ENCODE results near the gene IL13RA1.
"Not testable (repeated sequence)": the region's sequence is repeated elsewhere in the genome, so short reads cannot be mapped to it uniquely, and the experiment has no call there.

Gene IL13RA1

DNA sequence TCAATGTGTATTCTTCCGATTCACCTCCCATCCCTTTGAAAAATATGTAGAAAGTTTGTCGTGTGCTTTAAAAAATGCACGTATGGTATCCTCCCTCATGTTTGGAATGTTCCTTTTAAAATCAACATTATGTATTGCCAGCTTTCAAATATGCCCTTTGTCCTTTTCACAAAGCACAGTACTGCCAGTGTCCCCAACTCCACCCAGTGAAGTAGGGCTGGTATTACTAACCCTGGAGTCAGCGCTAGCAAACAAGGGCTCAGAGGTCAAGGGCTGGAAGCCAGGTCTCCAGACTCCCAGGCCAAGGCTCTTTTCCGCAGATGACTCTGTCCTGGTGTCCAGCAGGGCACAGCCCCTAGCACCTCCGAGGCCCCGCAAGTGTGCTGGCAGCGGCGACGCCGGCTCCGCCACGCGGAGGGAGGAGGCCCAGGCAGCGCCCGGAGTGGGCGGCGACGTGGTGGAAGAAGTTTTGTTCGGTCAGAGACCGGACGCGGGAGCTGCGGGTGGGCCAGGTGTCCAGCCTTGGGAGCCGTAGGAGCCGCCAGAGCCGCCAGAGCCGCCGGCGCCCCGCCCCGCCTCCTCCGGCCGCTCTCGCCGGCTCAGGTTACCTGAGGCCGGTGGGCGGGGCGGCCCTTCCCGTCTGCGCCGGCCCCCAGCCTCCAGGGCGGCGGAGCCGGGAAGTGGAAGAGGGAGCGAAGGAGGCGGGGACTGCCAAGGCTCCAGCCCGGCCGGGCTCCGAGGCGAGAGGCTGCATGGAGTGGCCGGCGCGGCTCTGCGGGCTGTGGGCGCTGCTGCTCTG, at the start of gene IL13RA1:
TSS of gene IL13RA1 (plus strand) at position 720 of the 799 bp plus-strand sequence. CDS start at position 753, 33 bp downstream.
- DNase-seq = peak; percentile 31

DNA sequence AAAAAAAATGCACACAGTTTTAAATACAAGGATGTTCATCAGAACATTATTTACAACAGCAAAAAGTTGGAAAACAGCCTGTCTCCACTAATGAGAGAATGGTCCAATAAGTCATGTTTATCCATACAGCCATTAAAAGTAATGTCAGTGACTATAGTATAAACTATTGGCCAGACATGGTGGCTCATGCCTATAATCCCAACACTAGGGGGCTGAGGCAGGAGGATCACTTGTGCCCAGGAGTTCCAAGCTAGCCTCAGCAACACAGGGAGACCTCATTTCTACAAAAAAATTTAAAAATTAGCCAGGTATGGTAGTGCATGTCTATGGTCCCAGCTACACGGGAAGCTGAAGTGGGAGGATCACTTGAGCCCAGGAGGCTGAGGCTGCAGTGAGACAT, 48.1 kb upstream of the IL13RA1 start:
- DNase-seq = no peak

DNA sequence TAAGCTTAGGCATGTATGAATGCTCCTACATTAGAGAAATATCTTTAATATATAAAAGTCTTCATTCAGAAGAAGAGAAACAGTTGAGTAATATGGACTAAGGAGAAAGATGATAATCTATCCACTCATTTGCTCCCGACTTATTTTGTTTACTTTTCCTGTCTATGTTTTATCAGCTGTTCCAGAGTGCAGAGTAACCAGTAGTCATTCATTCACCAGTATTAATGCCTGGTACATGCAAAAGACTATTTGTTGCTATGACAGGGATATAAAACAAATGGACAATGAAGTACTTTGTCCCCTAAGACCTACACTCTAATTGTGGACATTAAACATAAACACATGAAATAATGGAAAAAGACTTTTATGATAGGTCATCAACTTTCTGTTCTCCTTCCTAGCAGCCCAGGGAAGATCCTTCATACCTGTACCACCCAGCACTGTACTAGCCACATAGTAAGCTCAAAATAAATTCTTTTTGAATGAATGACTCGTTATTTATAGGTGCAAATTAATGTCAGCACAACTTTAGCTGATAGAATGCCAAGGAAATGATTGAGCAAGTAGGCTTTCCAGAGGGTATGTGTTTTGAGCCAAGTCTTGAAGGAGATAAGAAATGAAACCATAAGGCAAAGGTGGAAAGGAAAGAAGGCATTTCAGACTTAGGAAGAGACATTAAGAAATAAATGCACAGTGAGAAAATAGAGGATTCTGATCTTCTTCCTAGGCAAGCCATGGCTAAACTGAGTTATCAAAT, 45.0 kb upstream of the IL13RA1 start:
- no peak for DNase-seq

DNA sequence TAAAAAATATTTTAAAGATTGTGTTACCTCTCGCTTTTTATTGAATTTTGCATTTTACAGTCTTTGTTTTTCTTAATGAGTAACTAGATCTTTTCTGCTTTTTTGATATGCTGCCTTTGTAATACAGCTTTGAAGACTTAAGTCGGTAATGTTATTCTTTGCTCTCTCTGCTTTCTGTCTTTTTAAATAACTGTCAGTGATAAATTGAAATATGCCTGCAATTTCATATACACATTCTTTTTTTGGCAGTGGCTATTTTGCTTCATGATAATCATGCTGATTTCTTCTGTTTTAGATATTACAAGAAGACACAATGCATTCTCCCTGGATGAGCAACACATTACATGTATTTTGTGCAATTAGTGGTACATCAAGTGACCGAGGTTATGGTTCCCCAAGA, 42.0 kb upstream of the IL13RA1 start:
- DNase-seq = no peak

DNA sequence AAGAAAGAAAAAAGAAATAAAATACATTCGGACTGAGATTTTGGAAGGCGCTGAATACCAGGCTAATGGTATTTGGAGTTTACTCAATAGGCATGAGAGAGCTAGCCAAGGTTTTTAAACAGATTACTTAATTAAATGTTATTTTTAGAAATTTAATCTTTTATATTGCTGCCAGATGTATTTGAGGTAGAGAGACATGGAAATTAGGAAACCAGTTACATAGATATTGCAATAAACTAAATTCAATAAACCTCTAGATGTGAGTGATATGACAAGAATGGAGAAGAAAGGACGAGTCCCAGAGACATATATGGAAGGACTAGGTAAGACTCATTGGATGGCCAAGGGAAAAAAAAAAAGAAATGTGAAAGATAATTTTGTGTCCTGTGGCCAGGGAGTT, 38.5 kb upstream of the IL13RA1 start:
- DNase-seq = no peak

DNA sequence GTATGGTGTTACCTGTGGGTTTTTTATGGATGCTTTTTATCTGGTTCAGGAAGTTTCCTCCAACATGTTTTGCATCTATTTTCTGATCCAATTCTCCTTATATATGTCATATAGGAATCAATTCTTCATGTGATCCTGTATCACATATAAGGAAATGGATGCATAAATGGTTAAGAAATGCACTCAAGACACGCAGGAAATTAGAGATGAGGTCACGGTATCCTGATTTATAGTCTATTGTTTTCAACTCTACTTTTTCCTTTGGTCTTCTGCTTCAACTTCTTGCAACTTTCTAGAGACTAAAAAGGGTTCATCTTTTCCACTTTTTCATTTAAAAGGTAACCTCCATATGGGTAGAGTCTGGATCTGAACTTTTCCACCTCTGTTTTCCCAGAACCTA, 33.6 kb upstream of the IL13RA1 start:
- no peak for DNase-seq

DNA sequence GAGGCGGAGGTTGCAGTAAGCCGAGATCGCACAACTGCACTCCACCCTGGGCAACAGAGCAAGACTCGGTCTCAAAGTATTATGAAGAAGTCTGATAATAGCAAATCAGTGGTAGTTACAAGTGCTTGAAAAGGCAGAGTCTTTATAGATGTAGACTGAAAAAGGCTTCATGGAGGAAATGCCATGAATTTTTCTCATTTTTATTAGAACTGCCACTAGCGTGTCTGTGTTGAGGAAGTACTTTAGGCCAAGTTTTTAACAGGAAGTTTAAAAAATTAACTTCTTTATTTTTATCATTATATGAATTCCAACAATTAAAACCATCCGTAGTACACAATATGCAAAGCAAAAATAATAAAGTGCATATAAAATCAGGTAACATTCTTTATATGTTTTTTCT, 32.8 kb upstream of the IL13RA1 start:
- DNase-seq = no peak

DNA sequence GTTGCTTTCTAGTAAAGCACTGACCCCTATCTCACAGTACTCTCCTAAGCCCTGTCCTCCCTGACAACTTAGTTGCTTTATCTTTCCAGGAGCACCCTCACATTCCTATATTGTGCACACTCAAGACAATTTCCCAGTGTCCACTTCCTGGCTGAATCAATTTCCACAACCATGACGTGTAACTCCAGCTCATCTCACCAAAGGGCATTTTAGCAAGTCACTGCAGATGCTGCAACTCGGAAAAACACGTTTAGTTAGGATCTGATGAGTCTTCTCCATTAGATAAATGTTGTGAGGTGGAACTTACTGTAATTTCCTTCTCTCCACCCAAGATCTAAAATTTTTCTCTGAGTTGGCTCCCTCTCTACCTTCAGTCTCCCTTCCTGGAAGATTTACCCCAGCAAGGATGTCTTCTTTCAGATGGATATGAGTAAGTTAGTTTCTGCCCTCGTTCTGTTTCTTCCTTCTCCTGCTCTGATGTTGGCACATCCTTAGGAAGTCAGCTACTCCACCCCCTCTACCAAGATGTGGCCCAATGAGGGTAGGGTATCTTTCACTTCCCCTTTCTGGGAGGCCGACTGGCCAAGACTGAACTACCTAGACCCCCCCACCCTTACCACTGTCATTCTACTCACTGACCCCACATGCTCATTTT, 28.8 kb upstream of the IL13RA1 start:
- no peak for DNase-seq

DNA sequence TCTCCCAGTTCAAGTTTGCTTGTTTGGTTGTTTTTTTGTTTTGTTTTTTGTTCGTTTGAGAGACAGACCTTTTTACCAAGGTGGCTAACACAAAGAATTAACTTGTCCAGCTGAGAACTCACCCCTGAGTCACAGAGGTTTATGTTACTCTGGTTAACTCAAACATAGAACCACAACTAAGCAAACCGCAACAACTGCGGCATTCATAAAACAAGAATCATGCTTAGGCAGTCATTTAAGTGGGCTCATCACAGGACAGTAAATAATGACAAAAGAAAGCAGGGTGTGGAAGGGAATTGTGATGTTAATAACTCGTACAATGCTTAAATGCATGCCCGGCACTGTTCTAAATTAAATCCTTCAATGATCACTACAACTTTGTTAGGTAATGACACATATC, 24.7 kb upstream of the IL13RA1 start:
- no peak for DNase-seq

DNA sequence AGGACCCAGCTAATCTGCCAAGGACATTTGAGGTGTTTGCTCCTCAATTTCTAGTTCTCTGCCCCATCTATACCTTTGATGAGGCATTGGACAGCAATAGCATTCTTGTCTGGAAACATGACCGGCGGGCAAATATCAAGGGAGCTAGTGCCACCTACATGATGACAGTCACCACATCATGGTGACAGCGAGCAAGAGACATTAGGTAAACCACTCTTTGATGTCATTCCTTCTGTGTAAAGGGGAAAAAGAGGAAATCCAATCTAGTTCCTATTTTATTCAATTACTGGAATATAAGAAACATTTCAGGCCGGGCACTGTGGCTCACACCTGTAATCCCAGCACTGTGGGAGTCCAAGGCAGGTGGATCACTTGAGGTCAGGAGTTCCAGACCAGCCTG, 20.7 kb upstream of the IL13RA1 start:
- no peak for DNase-seq

DNA sequence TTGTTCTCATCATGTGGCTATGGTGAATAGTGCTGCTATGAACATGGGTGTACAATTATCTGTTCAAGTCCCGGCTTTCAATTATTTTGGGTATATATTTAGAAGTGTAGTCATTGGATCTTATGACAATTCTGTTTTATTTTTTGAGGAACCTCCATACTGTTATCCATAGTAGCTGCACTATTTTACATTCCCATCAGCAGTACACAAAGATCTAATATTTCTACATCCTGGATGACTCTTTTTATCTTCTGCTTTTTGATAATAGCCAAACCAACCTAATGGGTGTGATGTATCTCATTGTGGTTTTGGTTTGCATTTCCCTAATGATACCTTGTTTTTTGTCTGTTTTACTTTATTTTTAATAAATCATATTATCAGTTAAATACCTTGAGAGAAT, 12.9 kb upstream of the IL13RA1 start:
- DNase-seq = no peak

DNA sequence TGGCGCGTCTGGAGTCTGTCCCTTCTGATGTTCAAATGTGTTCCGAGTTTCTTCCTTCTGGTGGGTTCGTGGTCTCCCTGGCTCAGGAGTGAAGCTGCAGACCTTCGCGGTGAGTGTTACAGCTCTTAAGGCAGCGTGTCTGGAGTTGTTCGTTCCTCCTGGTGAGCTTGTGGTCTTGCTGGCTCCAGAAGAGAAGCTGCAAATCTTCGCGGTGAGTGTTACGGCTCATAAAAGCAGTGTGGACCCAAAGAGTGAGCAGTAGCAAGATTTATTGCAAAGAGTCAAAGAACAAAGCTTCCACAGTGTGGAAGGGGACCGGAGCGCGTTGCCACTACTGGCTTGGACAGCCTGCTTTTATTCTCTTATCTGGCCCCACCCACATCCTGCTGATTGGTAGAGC, 11.5 kb upstream of the IL13RA1 start:
- DNase-seq = not testable (repeated sequence)

DNA sequence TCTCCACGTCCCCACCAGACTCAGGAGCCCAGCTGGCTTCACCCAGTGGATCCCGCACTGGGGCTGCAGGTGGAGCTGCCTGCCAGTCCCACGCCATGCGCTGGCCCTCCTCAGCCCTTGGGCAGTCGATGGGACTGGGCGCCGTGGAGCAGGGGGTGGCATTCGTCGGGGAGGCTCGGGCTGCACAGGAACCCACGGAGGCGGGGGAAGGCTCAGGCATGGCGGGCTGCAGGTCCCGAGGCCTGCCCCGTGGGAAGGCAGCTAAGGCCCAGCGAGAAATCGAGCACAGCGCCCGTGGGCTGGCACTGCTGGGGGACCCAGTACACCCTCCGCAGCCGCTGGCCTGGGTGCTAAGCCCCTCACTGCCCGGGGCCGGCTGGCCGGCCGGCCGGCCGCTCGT, 10.6 kb upstream of the IL13RA1 start:
- DNase-seq = not testable (repeated sequence)

DNA sequence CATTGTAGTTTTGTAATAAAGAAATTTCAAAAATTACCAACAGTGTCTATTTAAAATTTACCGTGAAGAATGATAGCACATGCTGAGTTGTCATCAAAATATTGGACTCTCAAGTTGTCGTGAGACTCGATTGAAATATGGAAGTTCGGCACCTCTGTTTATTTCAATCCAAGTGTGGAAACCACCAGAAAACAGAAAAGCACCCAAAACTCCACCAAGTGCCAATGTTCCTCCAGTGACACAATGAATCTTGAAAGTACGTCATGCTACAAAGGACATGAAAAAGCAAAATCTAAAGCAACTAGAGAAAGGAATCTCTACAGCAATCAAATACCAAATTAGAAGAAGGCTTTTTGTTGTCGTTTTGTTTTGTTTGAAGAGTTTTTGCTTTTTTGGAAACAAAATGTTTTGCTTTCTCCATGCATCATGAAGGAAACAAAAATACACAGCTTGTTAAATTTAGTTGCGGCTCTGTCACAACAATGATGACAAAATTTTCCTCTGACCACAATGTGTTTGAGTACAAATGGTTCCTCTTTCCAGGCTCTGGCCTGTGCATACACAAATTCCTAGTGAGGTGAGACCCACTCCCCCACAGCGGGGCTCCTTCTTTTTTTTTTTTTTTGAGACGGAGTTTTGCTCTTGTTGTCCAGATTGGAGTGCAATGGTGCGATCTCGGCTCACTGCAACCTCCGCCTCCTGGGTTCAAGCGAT, 9.6 kb upstream of the IL13RA1 start:
- no peak for DNase-seq

DNA sequence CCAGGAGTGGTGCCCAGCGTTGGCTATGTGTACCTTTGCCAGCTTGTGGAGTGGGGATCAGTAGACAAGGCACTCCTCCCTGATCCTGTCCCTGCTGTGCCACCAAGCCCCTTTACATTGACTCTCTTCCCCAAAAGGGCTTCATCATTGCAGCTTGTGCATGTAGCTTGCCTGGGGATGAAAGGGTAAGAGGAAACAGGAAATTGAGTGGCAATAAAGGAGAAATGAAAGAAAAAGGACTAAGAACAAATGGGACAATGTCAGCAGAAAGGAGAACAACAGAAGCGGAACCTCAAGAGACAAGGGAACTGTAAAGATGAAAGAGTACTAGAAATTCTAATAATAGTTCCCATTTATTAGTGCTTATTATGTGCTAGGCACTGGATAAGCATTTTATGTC, 8.7 kb upstream of the IL13RA1 start:
- DNase-seq = no peak

DNA sequence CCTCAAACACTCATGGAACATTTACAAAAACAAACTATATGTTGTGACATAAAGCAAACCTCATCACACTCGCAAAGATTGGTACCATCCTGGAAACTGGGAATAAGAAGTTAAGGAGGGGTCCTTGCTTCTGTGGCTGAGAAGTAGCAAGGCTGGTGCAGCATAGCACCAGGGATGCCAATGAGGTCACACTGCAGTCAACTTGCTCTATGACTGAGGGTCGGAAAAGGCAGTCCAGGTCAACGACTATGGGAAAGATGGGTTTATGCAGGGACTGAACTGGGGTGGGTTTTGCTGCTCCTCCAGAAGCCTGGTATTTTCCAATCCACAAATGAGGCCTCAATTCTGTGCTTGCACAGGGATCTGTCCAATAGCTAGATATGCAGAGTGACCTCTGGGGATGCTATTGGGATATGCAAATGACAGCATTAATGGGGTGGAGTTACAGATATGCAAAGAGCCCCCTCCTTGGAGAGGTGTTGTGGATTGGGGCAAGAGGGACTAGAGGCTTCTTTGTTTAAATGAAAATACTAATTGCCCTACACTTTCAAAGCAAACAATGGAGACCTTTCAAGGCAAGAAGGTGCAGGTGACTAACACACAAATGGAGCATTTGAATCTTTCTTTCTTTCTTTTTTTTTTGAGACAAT, 7.2 kb upstream of the IL13RA1 start:
- no peak for DNase-seq

DNA sequence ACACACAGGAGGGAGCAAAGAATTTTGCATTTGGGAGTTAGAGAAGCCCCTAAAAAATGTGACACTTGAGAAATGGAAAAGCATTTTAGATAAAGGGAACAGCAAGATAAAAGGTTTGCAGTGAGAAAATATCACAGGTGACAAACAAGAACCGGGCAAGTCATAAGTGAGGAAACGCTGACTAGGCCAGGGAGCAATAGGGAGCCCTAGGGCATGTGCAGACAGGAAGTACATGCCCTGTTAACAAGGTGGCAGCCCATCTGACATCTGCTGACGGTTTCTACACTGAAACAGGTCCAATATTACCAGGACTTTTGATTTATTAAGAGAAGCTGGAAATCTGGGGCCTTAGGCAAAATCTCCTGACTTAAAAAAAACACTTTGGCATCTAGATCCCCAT, 4.0 kb upstream of the IL13RA1 start:
- no peak for DNase-seq

DNA sequence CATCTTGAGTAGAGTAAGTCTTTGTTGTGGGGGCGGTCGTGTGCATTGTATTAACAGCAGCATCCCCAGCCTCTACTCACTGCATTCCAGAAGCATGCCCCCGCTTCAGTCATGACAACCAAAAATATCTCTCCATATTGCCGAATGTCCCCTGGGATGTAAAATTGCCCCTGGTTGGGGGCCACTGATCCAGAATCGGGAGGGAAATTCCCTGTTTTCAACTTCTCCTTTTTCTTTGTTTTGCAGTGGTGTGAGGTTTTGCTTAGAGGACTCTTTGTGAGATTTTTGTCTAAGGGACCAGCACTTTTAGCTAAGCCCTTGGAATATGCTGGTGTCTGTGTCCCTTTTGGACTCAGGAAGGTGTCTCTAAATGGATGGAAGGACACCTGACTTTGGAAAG, 3.0 kb upstream of the IL13RA1 start:
- DNase-seq = no peak

DNA sequence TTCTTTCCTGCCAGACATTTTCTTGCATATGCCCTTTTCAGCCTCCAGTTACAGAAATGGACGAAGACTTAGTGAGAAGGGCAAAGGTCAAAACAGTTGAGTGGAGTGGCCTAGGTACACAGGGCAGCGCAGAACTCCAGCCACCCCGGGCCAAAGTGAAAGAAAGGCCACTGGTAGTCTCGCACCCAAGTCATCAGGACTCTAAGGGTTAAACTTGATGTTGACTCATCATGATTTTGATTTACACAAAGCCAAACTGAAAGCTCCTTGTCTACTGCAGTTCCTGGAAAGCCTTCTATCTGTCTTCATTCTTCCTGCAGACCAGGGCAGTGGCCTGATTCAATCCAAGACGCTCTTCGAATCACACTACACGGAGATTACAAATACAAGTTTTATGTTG, 2.6 kb upstream of the IL13RA1 start:
- DNase-seq = no peak

DNA sequence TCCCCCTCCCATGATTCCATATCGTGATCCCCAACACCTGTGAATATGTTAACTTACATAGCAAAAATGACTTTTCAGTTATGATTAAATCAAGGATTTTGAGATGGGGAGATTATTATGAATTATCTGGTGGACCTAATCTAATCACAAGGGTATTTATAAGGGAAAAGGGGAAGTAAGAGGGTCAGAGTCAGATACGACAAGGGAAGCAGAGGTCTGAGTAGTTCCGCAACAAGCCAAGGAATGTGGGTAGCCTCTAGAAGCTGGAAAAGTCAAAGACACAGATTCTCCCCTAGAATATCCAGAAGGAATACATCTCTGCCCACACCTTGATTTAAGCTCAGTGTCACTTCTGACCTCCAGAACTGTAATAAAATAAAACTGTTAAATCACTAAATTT, 1.0 kb upstream of the IL13RA1 start:
- no peak for DNase-seq

DNA sequence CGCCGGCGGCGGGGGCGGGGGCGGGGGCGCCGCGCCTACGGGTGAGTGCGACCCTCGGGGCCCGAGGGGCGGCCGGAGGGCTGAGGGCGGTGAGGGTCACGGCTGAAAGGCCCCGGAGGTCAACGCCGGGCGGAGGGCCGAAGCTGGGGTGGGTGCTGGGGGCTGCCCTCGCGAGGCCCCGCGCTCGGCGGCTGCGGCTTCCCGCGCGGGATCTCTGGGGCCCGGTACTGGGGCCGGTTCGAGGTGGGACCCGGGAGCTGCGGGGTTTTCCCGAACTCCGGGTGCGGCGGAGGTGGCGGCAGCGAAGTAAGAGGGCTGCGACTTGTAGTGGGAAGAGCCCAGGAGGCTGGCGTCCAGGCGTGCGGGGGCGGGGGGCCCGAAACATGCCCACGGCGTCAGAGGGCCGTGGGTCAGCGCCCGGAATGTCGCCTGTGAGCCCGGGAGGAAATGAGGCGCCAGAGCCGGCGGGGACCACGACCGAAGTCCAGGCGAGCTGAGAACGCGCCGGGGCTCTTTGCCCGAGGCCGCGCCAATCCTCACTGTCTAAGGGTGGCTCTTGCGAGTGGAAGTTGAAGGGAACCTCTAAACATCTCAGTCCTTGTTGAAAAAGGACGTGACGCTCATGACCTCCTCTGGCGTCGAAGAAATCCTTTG, 407 bp downstream of the IL13RA1 start:
- DNase-seq = no peak

DNA sequence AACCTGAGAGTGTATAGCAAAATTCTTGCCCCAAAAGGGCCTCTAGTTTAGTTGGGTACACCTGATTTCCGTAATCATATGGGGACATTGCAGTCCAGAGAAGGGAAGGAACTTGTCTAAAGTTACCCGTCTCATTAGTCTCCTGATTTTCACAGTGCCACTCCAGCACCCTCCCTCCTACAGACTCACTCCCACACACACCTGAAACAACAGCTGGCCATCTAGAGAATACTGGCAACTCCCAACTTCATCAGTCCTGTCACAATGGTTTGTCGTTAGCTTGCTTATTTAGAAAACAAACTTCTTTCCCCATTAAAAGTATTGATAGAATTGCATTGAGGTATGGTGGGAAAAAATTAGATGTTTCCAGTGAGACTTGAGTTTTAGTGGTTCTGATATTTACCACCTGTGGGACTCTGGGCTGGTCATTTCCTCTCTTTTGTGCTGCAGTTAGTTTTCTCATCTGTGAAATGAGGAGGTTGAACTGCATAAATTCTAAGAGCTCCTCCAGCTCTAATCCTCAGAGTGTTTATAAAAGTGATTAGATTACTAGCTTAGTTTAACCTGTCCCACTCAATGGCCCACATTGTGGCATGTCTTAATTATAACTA, 1.7 kb downstream of the IL13RA1 start:
- no peak for DNase-seq

Data from activated CD4-positive, CD25-positive, alpha-beta regulatory T cell treated with anti-CD3 and anti-CD28 coated beads, Interleukin-2, amount 50 U/mL, for 72 hours (primary cell).